ENCODE data around the gene PTPN23.

Gene PTPN23

DNA sequence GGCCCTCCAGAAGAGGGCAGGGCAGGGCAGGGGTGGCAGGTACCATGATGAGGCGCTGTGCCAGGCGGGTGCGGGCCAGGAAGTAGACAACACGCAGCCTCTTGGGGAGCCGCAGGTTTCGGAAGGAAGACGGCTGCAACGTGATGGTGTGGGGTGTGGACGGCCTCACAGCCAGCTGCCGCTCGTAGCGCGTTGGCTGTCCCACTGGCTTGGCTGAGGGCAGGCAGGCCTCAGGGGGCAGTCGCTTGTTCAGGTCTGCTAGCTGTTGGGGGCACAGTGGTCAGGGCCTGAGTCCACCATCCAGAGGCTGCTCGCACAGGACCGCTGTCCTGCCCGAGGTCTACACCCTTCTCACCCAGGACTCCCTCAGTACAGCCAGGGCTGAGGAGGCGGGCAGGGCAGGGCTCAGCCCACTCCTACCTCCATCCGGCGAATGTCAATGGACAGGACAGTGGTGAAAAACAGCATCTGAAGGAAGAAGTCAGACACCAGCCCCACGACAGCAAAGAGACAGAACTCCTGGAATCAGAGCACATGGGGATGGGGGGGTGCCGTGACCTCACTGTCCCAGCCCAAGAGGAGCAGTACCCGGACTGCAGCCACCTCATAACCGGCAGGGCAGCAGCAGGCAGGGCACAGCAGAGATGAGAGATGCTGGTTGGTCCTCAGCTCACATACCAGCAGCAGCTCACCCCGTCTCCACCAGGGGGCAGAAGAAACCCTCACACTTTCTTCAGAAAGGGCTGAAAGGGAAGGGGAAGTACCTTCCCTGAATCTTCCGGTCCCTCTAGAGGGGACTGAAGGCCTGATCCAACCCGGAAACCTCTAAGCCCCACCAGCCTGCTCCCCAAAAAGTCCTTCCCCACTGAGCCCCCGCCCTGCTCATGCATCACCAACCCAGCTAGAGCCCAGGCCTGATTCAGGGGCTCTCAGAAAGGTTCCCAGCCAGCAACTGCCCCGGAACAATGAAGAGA is 40.0 kb downstream of the PTPN23 start:
- peak; percentile 91 for DNase-seq (ENCODE audit: low read depth)

DNA sequence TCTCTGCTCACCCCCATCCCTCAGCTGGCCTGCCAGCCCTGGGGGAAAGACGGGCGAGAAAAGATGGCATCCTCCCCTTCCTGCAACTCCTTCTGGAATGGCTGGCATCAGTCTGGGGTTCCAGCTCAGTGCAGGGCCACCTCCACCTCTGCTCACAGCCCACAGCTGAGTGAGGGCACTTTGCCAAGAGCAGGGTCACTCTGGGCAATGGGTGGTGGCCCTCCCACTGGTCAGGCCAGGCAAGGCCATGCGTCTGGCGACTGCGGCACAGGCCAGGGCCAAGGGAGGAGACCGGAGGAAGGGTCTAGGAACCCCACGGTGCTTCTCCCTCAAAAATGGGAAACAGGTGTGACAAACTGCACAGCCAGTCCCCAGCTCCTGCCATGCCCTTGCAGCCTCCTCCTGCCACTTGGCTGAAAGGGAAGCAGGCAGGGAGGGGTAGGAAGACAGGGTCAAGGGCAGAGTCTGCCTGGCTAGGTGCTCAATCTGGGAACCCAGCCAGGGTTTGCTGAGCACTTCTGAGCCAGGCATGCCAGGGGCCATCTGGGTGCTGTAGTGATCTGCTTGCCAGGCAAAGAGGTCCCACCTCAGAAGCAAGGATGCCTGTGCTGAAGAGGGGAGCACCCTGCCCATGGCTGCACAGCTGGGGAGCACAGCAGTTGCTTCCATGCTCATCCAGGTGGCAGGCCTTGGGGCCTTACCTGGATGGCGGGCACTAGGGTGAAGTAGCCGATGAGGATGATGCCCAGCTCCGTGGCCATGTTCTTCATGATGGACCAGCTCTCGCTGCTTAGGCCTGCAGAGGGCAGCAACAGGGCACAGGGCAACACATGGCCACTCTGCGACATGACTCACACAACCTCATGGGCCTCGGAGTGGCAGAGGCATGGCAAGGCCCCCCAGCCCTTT is 41.2 kb downstream of the PTPN23 start:
- peak; percentile 40 for DNase-seq (ENCODE audit: low read depth)

DNA sequence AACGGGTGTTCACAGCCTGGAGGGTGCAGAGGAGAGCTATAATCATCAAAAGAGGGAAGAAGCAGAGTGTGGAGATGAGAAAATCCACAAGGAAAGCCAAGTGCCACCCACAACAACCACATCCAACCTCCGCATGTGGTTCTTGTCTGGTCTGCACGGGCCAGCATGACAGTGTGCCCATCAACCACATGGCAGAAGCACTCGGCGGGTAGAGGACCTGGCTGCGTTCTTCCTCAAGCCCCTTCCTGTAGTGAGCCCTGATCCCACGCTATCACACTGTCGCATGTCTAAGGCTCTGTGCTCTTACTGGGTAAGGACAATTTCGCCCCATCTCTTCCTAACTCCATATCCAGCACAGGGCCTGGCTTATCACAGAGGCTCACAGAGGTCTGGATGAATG is 41.9 kb downstream of the PTPN23 start:
- DNase-seq (ENCODE audit: low read depth), result no peak

DNA sequence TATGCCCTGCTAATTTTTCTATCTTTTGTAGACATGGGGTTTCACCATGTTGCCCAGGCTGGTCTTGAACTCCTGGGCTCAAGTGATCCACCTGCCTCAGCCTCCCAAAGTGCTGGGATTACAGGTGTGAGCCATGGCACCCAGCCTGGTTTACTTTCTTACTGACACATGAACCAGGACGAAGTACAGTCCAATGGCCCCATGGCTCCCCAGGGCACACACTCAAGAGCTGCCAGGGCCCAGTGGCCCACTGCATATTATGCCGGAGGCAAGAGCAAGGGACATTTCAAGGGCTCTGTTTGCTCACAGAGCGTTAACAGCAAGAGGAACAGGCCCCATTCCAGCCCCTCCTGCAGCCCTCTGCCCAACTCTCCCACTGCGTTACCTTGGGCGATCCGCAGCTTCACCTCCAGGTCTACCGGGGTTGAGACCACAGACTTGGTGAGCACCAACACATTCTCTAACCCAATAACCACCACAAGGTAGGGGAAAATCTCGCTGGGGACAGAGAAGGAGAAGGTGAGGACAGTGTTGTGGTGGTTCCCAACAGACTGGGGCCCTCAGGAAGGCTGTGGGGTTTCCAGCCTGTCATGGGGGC is 42.8 kb downstream of the PTPN23 start:
- DNase-seq (ENCODE audit: low read depth), result no peak

DNA sequence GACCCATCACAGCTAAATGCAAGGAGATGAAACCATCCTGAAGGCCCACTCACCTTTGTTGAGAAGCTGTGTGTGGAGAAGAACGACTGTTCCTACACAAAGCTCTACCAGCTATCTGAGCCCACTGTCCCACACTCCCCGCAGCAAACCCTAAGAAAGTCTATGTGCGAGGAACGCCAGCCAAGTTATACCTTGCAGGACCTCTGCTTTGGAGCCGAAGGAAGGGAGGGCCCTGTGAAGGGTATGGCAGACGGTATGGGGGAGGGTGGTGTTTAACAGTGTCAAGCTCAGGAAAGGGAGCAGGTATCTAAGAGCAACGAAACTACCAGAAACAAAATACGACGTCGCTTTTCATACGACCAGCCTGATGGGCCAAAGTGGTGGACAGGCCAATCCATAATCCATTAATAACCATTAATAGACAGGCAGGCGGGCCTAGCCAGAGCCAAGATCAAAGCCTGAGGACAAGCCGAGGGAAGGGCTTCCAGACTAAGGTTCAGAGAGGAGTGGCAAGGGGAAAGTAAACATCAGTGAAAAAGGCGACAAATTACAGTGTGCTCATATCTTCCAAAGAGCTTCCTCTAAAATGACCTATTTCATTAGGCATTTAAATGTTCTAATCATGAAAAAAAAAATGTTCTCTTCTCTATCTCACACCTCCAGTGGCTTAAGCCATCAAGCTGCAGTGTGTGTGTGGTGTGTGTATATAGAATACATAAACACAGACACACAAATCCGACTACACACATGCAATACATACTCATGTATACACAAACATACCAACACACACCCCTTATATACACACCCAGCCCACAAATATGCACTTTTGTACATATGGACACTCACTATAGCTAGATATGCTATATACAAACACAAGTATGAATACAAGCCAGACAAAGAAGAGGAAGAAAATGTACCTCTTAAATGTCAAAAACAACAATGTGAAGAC is 43.9 kb downstream of the PTPN23 start:
- no peak for DNase-seq (ENCODE audit: low read depth)

DNA sequence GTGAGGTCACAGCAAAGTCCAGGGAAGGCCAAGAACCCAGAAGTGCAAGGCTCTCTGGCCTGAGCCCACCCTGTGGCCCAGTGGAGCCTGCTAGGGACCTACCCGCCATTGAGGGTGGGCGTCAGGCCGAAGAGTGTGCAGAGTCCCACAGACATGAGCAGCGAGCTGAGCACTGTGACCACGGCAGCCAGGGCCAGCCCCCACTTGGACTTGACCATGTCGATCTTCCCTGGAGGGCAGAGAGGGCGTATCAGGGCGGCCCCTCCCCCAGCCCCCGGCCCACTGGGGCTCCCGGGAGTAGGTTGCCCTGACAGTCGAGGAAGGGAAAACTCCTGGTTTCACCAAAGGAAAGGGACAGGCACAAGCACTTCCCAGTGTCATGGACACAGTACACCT is 44.6 kb downstream of the PTPN23 start:
- DNase-seq (ENCODE audit: low read depth), result no peak

DNA sequence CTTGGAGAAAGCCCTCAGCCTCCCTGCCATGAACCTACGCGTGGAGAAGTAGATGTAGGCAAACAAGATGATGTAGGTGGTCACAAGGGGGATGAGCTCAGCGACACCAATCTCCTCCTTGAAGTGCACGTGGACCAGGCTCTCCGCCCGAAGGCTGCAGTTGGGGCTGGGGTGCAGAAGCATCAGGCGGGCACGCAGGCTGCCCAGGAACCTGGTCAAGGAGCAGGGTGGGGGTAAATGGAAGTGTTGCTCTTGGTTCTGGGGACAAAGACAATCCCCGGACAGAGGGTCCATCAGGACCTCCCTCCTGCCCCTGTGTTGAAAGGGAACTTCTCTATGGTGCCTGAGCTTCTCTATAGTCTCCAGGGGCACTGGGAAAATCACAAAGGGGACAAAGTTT is 45.1 kb downstream of the PTPN23 start:
- no peak for DNase-seq (ENCODE audit: low read depth)

DNA sequence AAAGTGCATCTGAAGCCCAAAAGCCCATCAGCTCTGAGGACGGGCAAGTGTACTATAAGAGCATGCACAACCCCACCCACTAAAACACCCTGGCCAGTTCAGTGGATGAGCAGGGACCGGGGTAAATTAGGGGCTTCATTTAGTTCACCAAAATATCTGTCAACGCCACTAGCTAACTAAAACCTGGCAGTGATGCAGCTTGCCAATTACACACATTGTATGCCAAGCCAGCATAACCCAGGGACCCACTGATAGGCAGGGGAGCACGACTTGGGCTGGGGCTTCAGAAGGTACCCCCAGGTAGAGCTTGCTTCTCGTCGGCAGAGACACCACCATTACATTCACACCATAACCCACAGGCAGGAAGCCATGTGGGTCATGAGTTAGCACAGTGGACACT is 47.0 kb downstream of the PTPN23 start:
- no peak for DNase-seq (ENCODE audit: low read depth)

DNA sequence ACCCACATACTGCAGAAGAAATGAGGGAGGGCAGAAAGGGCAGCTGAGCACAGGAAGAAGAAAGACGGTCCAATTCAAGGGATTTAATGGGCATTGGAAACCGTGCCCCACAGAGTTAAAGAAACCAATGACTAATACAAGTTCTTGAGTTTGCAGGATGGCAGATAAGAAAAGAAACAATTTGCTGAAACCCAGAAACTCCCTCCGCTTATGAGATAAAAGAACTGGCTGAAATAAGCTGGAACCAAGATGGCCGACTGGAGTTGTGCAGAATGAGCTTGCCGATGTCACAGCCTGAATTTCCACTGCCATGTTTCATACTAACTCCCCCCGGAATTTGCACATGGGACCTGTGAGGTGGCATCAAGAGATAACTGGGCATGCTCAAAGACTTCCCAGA is 47.8 kb downstream of the PTPN23 start:
- no peak for DNase-seq (ENCODE audit: low read depth)

DNA sequence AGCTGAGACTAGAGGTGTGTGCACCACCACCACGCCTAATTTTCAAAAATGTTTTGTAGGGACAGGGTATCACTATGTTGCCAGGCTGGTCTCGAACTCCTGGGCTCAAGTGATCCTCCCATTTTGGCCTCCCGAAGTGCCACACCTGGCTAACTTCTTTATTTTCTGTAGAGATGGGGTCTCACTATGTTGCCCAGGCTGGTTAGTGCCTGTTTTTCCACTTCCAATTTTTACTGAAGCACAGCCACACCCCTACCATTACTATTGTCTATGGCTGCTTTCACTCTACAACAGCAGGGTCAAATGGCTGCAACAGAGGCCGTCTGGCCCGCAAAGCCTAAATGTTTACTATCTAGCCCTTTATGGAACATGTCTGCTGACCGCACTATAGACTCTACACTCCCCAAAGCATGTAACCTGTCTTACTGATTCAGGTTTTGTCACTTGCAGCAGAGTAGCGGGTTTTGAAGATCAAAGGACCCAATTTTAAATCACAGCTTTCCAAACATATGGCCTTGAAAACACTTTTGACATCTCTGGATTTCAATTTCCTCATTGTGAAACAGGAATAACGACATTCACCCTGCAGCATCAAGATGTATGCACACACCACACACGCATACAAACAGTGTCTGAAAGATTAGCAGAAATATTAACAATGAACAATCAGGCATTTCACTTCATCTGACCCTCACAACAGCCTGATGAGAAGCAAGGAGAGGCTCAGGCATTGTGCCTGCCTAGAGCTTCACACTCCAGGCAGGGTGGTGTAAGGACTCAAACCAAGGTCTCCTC is 48.9 kb downstream of the PTPN23 start:
- DNase-seq (ENCODE audit: low read depth), result no peak

DNA sequence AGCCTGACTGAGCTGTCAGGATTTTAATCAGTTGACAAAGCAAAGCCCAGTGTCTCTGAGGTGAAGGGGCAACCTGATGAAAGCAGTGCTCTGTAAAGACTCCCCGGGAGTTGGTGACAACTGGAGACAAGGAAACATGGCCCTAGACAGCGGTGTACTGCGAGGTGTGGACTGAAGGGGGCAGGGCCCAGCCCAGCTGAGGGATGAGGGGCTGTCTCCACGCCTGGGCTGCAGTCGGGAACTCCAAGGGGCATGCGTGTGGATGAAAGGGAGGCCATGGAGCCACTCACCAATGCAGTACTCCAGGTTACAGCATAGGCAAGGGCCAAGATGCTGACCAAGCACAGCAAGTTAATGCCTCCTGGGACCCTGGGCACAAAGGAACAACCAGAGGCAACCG is 49.8 kb downstream of the PTPN23 start:
- no peak for DNase-seq (ENCODE audit: low read depth)

DNA sequence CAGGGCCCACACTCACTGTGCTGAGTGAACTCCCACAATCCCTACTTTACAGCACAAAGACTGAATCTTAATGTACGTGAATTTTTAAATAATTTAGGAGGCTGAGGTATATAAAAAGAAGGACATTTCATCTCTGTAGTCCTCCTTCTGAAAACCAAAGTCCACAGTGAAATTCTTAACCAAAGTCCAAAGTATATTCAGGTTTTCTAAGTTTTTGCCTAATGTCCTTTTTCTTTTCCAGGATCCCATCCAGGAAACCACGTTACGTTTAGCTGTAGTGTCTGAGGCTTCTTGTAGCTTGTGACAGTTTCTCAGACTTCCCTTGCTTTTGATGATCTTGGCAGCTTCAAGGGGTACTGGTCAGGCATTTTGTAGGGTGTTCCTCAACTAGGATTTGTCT is 50.4 kb downstream of the PTPN23 start:
- DNase-seq (ENCODE audit: low read depth), result no peak

DNA sequence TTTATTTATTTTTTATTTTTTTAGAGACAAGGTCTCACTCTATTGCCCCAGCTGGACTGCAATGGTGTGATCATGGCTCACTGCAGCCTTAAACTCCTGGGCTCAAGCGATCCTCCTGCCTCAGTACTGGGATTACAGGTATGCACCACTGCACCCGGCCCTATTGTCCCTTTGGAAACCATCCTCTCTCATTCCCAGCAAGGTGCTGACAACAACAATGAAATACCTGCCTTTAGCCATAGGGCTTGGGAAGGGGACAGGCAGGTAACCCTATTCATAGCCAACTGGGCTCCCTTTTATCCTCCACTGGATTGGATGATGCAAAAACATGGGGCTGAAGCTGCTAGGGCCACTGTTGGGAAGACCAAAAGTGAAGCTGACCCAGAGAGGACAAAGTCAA is 51.9 kb downstream of the PTPN23 start:
- no peak for DNase-seq (ENCODE audit: low read depth)

DNA sequence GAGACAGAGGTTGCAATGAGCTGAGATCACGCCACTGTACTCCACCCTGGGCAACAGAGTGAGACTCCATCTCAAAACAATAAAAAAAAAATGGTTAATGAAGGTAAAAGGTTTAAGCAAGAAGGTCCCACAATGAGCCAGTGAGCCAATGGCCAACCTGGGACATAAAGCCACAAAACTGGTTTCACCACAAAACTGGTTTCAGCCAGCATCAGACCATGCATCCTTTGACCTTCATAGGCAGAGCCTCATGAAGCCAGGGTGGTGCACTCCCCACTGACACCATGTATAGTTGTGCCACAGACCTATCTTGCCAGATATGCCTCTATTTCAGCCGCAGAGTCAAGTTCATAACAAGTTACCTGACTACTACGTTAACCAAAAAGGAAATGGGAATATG is 53.0 kb downstream of the PTPN23 start:
- no peak for DNase-seq (ENCODE audit: low read depth)

DNA sequence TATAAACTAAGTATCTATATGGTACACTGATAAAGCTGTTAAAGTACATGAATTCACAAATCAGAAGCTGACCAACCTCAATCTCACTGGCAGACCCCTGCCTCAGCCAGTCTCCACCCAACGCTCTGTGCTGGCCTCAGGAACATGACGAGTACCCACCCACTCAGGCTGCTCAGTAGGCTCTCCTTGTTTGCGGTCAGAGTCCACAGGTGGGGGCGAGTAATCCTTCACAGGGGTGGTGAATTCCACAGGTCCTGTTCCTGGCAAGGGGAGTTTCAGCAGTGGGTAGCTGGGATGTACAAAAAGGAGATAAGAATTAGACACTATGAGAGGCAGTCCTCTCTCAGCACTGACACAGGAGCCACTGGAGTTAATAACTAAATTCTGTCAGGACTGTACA is 54.0 kb downstream of the PTPN23 start:
- DNase-seq (ENCODE audit: low read depth), result no peak

DNA sequence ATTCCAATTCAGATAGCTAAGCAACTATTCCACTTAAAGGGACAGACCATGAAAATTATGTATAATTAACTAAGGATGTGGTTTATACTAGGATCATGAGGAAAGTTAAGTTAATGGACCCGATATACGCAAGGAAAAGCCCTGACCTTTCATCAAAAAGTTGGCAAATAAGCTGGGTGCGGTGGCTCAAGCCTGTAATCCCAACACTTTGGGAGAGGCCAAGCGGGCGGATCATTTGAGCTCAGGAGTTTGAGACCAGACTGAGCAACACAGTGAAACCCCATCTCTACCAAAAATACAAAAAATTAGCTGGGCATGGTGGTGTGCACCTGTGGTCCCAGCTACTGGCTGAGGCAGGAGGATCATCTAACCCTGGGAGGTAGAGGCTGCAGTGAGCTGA is 55.4 kb downstream of the PTPN23 start:
- no peak for DNase-seq (ENCODE audit: low read depth)

DNA sequence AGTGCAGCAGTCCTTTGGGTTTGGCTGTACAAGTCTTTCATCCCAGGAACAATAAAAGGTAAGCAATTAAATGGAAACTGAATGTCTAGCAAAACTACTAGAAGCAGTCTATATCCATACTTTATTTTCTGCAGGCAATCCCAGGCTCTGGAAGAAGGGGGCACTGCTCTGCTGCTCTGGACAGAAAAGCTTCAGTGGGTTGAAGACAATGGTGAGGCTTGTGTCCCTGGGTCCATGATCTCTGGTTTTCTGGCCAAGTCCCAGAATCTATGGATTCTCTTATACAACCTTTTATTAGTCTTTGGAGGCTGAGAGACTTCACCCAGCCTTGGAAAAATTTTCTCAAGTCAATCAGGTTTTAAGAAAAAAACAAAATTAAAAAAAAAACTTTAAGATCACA is 59.3 kb downstream of the PTPN23 start:
- DNase-seq (ENCODE audit: low read depth), result peak; percentile 23

DNA sequence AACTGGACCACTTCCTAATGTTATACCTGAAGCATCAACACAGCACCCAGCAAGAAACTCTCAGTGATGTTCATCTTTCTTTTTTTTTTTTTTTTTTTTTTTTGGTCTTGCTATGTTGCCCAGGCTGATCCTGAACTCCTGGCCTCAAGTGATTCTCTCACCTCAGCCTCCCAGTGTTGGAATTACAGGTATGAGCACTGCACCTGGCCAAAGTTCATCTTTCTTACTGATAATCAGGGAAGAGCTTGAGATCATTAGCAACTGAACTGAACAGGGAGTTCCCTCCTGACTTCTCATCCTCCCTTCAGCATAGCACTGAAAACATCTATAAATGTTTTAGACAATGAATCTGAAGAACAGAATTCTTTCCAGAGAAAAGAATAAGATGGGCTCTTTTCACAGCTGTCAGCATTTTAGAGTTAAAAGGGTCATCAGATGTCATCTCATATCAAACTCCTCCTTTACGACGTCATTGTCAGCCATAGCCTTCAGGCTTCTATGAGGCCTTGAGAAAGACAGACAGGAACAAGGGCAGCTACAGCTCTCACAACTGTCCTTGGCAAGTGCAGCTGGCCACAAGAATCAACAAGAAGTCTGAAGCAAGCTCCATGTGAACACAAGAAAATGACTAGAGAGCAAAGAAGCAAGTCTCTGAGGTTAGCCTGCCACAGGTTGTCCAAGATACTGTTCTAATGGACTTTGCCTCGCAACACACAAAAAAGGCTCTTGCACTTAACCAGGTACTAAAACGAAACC is 61.2 kb downstream of the PTPN23 start:
- no peak for DNase-seq (ENCODE audit: low read depth)

DNA sequence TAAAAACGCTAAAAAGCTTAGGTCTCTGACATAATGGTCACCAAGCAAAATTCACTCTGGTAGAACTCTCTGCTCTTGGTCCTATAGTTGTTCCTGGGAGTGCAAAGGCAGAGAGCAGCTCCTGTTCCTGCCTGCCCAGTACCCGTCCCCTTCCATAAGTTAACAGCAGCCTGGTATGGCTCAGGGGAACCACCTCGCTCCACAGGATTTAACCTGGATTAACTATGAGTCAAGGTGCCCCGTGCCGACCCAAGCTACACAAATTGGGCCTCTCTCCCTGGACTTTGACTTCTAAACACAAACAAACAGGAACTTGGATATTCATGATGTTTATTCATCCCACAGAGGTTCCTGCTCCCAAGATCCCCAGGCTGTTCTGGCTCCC is 62.8 kb downstream of the PTPN23 start:
- DNase-seq (ENCODE audit: low read depth), result no peak

DNA sequence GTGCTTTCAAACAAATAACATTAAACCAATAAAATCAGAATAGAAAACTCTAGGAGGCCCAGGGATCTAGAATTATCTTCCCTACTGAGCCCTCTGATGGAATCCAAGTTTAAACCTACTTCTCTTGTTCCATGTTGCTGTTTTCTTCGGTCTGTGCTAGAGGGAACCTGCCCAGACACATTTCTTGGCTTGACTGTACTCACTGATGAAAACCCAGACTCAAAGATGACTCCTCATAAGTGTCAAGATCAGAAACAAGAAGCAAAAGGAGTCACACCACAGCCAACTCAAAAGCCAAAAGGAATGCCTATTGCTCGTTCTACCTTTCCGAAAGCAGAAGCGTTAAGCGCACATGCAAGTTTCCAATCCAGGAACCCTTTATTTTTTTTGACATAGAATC is 63.3 kb downstream of the PTPN23 start:
- DNase-seq (ENCODE audit: low read depth), result no peak

All from EH (cell line).